Activated CD4-positive, alpha-beta T cell treated with anti-CD3 and anti-CD28 coated beads, Interleukin-2, amount 50 U/mL, for 24 hours (primary cell): ENCODE data around the gene TCN2.
"Not testable (repeated sequence)": the region's sequence is repeated elsewhere in the genome, so short reads cannot be mapped to it uniquely, and the experiment has no call there.

ENCODE experiments used
- DNase-seq, 2 donors: peaks; one replicate each; pipeline ENCODE4 v3.0.0-alpha.2; 2020; ENCODE audit warnings: low read depth in 1 of 2, low spot score in 1 of 2

TCN2 gene

GRCh38 chr22:30575859-30576258 lies 31.1 kb upstream of the TCN2 start:
- no peak for DNase-seq

DNA sequence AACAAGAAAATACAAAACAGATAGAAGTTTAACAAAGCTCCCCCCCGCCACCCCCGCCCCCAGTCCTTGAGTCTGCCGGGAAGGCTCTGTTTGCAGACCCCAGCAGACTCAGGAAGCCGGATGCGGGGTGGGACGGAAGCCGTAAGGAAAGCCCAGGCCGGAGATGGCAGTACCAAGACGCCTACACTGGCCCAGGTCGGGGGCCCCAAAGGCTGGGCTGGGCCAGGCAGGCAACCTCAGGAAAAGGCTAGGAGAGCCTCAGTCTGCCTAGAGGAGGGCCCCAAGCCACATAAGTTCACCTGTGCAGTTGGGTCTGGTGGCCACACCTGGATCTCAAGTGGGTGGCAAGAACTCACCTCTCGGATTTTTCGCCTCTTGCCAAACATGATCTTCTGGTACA lies 28.5 kb upstream of the TCN2 start:
- no peak for DNase-seq

DNA sequence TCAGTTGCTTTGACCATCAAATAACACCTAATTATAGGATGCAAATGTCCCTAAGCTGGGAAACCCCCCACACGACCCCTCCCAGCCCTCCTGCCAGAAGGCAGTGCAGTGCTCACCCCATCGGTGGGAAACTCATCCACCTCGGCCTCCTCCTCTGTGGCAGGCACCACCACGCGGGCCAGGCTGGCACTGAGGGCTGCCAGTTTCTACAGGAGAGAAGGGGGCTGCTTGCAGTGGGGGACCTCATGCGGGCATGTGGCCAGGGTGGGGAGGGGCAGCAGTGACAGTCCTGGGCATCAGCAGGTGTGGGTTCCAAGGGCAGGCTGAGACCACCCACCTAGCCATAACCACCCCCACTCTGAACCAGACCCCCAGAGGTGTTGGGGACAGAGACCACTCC lies 26.1 kb upstream of the TCN2 start:
- DNase-seq: no peak

- no peak for DNase-seq
These were observed 24.9 kb upstream of the TCN2 start for GRCh38 chr22:30582051-30582450.

- DNase-seq: no peak
These were observed 24.0 kb upstream of the TCN2 start for GRCh38 chr22:30582788-30583545.

DNA sequence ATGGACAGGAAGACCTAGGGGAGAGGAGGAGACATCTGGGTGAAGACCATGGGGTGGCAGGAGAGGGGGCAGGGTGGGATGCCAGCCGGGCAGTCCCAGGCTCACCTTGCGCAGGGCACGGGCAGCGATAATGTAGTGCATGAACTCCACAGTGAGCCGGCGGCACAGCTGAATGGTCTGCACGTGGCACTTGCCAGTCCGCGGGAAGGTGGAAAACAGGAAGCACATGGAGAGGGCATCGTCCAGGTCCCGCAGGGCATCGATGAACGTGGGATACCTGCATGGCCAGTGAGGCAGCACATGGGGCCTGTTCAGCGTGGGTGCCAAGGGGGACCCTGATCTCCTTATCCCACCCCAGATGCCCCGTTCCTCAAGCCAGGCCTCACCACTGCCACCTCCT lies 22.5 kb upstream of the TCN2 start:
- DNase-seq: no peak

DNA sequence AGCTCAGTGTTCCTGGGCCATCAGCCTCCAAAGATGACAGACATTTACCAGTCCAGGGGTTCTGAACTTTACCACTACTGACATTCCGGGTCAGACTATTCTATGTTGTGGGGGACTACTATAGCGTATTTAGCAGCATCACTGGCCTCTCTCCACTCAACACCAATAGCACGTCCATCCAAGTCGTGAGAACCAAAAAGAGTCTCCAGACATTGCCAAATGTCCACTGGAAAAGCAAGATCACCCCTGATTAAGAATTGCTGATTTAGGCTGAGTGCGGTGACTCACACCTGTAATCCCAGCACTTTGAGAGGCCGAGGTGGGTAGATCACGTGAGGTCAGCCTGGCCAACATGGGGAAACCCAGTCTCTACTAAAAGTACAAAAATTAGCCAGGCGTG lies 20.6 kb upstream of the TCN2 start:
- DNase-seq: no peak

GRCh38 chr22:30591191-30591587 lies 15.8 kb upstream of the TCN2 start:
- DNase-seq: no peak

GRCh38 chr22:30591588-30592359 lies 15.2 kb upstream of the TCN2 start, which contains the start of gene PES1:
PES1 (minus strand) TSS chr22:30591910; CDS start chr22:30591833, 77 bp downstream.
- DNase-seq: peak; percentile 85 to 95

- DNase-seq: not testable (repeated sequence)
These were observed 14.6 kb upstream of the TCN2 start for GRCh38 chr22:30592360-30592713.

GRCh38 chr22:30596199-30596598 lies 10.8 kb upstream of the TCN2 start:
- no peak for DNase-seq

GRCh38 chr22:30596886-30597285 lies 10.1 kb upstream of the TCN2 start:
- no peak for DNase-seq

DNA sequence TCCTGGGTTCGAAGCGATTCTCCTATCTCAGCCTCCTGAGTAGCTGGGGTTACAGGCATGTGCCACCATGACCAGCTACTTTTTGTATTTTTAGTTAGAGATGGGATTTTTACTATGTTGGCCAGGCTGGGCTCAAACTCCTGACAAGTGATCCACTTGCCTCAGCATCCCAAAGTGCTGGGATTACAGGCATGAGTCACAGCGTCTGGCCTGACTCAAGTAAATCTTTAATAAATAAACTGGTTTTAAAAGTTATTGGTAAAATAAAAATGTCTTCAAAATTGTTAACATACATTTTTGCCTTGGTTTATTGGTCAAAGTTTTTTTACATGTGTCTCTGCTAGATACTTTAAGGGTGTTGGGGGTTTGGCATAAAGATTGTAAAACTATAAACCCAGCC lies 8.0 kb upstream of the TCN2 start:
- no peak for DNase-seq

- DNase-seq: no peak
These were observed 6.1 kb upstream of the TCN2 start for GRCh38 chr22:30600921-30601320.

DNA sequence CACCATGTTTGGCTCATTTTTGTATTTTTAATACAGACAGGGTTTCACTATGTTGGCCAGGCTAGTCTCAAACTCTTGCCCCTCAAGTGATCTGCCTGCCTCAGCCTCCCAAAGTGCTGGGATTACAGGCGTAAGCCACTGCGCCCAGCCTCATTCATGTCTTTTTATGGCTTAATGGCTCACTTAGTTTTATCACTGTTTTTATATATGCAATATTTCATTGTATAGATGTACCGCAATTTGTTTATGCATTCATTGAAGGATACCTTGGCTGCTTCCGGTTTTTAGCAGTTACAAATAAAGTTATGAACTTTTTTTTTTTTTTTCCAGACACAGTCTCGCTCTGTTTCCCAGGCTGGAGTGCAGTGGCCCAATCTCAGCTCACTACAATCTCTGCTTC lies 5.5 kb upstream of the TCN2 start:
- DNase-seq: no peak

DNA sequence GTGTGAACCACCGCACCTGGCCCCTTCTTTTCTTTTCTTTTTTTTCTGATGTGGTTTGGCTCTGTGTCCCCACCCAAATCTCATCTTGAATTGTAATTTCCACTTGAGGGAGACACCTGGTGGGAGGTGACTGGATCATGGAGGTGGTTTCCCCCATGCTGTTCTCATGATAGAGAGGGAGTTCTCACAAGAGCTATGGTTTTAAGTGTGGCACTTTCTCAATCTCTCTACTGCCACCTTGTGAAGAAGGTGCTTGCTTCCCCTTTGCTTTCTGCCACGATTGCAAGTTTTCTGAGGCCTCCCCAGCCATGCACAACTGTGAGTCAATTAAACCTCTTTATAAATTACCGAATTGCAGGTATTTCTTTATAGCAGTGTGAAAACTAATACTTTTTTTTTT lies 4.9 kb upstream of the TCN2 start:
- peak in 1 of 2 donors; percentile 10 for DNase-seq

DNA sequence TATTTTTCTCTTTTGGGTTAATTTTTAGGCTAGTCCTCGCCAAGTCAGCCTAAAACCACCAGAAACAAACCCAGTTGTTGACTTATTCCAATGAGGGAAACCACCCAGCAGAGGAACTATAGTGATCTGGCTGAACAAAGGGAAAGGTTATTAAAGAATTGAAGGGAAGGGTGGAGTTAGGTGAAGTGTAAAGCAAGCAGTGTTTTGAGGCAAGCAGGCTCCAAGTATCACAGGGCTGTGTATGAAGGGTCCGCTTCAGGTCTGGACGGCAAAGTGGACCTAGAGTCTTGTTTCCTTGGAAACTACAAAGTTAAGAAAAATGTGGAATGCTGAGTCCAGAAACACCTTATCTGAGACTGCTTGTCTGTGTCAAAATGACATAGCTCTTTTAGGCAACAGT lies 3.2 kb upstream of the TCN2 start:
- DNase-seq: no peak

GRCh38 chr22:30604723-30605122 lies 2.3 kb upstream of the TCN2 start:
- DNase-seq: no peak

- no peak for DNase-seq
These were observed 1.4 kb upstream of the TCN2 start for GRCh38 chr22:30605449-30606110.

GRCh38 chr22:30607300-30607930 lies 441 bp downstream of the TCN2 start:
- DNase-seq: no peak

DNA sequence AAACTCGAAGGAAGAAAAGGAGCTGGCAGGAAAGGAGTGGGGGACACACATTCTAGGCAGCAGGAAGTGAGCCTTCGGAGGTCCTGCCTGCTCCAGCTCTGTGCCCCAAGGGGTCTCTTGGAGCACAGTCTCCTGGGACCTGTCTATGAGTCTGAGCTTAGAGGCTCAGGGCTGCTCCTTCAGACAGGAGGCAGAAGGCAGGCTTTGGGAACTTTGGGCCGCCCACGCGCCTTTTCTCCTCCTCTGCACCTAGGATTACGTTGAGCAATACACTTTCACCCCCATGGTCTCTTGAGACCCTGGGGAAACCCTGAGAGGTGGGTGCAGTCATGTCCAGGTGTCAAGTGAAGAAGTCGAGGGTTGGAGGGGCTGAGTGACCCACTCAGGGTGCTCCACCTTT lies 965 bp downstream of the TCN2 start:
- DNase-seq: no peak
